Measurements from ENCODE around the gene EIF2D. TPM values are rescaled to one million over a fixed set of nuclear protein-coding genes. Genes with fewer than 3 reads are reported as not detected.

EIF2D gene
- total RNA-seq, 4 donors from 2014 or later: 20.9 to 57.3 (median 39.5) TPM

DNA sequence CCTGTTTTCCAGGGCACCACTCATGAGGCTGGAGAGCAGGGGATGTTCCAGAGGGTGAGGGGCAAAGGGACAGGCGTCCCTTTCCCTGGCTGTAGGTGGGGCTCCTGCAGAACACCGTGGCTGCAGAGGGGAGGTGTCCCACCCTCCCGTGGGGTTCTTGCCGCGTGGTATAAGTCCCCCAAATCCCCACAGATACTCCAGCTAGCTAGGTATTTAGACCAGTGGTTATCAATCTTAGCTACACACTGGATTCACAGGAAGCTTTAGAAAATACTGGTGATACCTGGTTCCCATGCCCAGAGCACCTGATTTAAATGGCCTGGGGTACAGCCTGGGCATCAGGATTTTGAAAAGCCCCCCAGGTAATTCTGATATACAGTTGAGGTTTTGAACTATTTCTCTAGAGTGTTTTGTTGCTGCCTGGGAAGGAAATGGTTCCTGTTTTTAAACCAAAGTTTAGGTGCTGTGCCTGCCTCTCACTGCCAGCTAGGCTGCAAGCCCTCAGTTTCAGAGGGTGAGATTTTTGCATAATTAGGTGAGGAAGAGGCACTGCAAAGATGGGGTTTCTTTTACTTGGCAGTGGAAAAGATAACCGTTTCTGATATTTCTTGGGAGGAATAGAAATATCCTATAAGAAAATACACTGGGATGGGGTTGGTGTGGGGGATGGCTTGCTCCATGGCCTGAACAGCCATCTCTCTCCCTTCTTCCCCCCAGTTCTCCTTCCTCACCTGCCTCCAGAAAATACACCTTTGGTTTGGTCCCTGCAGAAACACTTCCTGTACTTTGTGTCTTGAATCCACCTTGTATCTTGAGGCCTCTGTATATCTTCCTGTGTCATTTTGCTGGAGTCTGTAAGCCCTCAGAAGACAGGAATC lies 53.2 kb downstream of the EIF2D start:
- in situ Hi-C loops (cut with MboI; ENCODE audit: low pct_ligation_motif_present in 1 of 4, low pct_unique_long_range_greater_than_20kb in 1 of 4, low sequenced_read_pairs in 3 of 4) (no loop called here), intact Hi-C loops (cut with DNase I; ENCODE audit: low total_unique reads) (no loop called here)
- Histone ChIP-seq H3K27me3 (no peaks in the 10 kb centered on the region), H3K36me3 (no peaks in the 10 kb centered on the region), H3K9me3 (no peaks in the 10 kb centered on the region), H3K4me1 (peaks cover 10 to 65% (median 28%) of the 10 kb centered on the region in 4 donors), H3K4me3 (peak overlapping the region in 2 of 4 donors; percentile 54 to 80), H3K27ac (peak overlapping the region; percentile 78 to 88 (median 83))
- no peak for TF ChIP-seq POLR2A (IDR thresholded peaks at IDR 0.05)
- TF ChIP-seq POLR2AphosphoS5 (IDR thresholded peaks at IDR 0.05): peak in 1 of 3 donors; percentile 30
- TF ChIP-seq, protein P1, sequence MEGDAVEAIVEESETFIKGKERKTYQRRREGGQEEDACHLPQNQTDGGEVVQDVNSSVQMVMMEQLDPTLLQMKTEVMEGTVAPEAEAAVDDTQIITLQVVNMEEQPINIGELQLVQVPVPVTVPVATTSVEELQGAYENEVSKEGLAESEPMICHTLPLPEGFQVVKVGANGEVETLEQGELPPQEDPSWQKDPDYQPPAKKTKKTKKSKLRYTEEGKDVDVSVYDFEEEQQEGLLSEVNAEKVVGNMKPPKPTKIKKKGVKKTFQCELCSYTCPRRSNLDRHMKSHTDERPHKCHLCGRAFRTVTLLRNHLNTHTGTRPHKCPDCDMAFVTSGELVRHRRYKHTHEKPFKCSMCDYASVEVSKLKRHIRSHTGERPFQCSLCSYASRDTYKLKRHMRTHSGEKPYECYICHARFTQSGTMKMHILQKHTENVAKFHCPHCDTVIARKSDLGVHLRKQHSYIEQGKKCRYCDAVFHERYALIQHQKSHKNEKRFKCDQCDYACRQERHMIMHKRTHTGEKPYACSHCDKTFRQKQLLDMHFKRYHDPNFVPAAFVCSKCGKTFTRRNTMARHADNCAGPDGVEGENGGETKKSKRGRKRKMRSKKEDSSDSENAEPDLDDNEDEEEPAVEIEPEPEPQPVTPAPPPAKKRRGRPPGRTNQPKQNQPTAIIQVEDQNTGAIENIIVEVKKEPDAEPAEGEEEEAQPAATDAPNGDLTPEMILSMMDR (IDR thresholded peaks at IDR 0.05): no peak
- TF ChIP-seq EP300 (IDR thresholded peaks at IDR 0.05; ENCODE audit: low read depth): no peak
- DNase-seq: no peak
- 40 to 48% methylated on average over 1 to 6 of the region's 6 CpGs for WGBS, 2 donors (ENCODE audit: low coverage in 1 of 2)

DNA sequence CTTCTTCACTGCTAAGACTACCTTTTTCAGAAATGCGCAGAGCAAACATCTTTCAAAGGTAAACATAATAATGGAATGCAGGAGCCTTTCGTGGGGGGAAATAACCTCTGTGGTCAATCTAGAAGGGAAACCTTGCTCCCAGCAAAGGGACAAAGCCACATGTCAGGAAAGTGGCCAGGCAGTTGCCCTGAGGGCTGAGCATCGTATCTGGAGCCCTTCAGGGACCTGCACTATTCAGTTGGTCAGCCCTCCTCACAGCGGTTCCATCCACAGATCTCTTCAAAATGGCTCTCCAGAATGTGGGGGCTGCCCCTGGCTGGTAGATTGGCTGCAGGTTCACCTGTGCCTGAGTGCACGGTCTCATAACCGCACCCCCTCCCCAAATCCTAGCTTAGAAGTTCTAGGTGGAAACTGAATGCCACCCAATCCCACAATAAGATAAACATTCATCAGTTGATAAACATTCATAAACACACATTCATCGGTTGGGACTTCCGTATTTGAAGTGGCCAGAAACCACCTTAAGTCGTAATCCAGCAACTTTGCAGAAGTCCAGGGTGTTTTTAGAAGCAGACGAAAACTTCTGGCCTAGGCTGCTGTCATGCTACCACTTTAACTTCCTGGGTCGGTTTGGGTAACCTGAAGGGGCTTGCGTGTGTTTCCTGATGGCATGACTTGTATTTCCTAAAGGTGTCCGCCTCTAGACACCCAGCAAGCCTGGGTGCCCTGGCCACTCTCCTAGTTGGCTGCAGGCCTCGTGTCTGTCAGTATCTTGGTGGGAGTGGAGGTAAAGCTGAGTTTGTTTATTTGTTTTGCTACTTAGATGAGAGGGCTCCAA lies 54.4 kb downstream of the EIF2D start:
- Histone ChIP-seq H3K27me3 (no peaks in the 10 kb centered on the region), H3K9me3 (no peaks in the 10 kb centered on the region), H3K36me3 (no peaks in the 10 kb centered on the region), H3K4me1 (peaks cover 10 to 62% (median 28%) of the 10 kb centered on the region in 4 donors), H3K4me3 (peak overlapping the region; percentile 21 to 80 (median 51)), H3K27ac (peak overlapping the region; percentile 78 to 88 (median 83))
- no peak for DNase-seq
- intact Hi-C loops (cut with DNase I; ENCODE audit: low total_unique reads) (no loop called here), in situ Hi-C loops (cut with MboI; ENCODE audit: low pct_ligation_motif_present in 1 of 4, low pct_unique_long_range_greater_than_20kb in 1 of 4, low sequenced_read_pairs in 3 of 4) (no loop called here)
- 48% methylated on average over 14 of the region's 14 CpGs; no CpG with 5 or more reads in 1 of the 2 donors for WGBS, 2 donors (ENCODE audit: low coverage in 1 of 2)
- TF ChIP-seq, protein P1 (IDR thresholded peaks at IDR 0.05): no peak
- TF ChIP-seq POLR2A (IDR thresholded peaks at IDR 0.05) (no peak), EP300 (IDR thresholded peaks at IDR 0.05; ENCODE audit: low read depth) (no peak)

DNA sequence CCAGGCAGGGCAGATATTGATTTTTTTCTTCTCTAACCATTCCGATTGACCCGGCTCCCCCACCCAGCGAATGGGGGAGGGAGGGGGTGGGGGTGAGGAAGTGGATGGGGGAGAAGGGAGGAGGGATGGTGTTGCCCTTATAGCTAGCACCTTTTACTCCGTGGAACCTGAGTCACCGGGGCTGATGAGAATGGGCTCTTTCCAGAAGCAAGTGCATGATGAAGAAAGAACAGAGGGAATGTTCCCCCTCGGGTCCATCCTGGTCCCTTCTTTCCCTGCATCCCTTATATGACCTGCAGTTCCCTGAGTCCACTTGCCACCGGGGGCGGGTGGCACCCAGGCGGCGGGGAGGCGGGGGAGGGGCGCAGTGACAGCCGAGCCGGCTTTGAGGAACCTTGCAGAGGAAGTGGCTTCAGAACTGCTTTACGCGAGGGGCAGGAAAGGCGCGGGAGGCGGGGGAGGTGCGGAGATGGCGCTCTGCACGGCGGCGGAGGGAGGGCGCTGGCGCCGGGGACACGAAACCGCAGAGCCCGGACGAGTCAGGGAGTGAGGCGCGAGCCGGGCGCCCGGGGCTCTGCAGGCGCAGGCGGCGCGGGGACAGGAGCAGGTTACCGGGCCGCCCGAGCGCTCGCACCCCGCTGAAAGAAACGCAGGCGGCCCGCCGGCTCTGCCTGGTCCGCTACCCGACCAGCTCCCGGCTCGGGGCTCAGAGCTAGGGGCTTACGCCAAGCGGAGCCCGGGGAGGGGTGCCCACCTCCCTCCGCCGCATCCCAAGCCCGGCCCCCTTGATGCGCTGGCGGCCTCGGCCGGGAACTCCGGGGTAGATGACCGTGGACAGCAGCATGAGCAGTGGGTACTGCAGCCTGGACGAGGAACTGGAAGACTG lies 55.3 kb downstream of the EIF2D start:
- Histone ChIP-seq H3K4me3 (peak overlapping the region; percentile 21 to 80 (median 51)), H3K4me1 (peaks cover 6 to 58% (median 23%) of the 10 kb centered on the region in 4 donors), H3K9me3 (no peaks in the 10 kb centered on the region), H3K36me3 (no peaks in the 10 kb centered on the region), H3K27ac (peak overlapping the region; percentile 78 to 88 (median 83)), H3K27me3 (no peaks in the 10 kb centered on the region)
- in situ Hi-C loops (cut with MboI; ENCODE audit: low pct_ligation_motif_present in 1 of 4, low pct_unique_long_range_greater_than_20kb in 1 of 4, low sequenced_read_pairs in 3 of 4): no loop called here
- WGBS, 2 donors (ENCODE audit: low coverage in 1 of 2): 2% methylated on average over 48 of the region's 67 CpGs; no CpG with 5 or more reads in 1 of the 2 donors
- peak; percentile 90 for DNase-seq
- TF ChIP-seq EP300 (IDR thresholded peaks at IDR 0.05; ENCODE audit: low read depth) (no peak), POLR2A (IDR thresholded peaks at IDR 0.05) (peak; percentile 59), POLR2AphosphoS5 (IDR thresholded peaks at IDR 0.05) (peak; percentile 60 to 66 (median 64))
- TF ChIP-seq, protein P1 (IDR thresholded peaks at IDR 0.05): no peak
- intact Hi-C loops (cut with DNase I; ENCODE audit: low total_unique reads): no loop called here

Data from transverse colon (tissue), 4 donors.